ENCODE measurements around the gene MIGA2. TPM values are rescaled to one million over a fixed set of nuclear protein-coding genes. Genes with fewer than 3 reads are reported as not detected.

Gene MIGA2
- total and polyA plus RNA-seq, 2 of the 4 experiments (the other 2 are of a cell fraction), result 12.5 to 25.3 TPM

GRCh38 chr9:129001504-129002325 lies 34.7 kb upstream of the MIGA2 start:
- H3K36me3 ChIP-seq (ENCODE audit: control insufficient read depth, insufficient read depth, low read length), result peaks cover 69% of the 10 kb centered on the region
- no peak overlapping the region for H2AK5ac ChIP-seq (ENCODE audit: low read depth, low read length)
- no peaks in the 10 kb centered on the region; the same call in 1 of the 2 replicates for H4K20me1 ChIP-seq (ENCODE audit: insufficient read depth, low read length)
- no peak overlapping the region for H3K27ac ChIP-seq (ENCODE audit: insufficient read depth, low read length)
- no peak overlapping the region for H4K8ac ChIP-seq (ENCODE audit: low read depth in 2 of 2, low read length in 2 of 2)
- ChIA-PET CTCF (no interaction called here), POLR2A (ENCODE audit: unreplicated experiment) (no interaction called here)
- WGBS, 2 experiments (ENCODE audit: extremely low coverage in 2 of 2, insufficient read length in 1 of 2), result no CpG with 5 or more reads among the region's 10 CpGs
- in situ Hi-C loops (cut with MboI; ENCODE audit: low sequenced_read_pairs) (no loop called here), intact Hi-C loops (cut with micrococcal nuclease) (no loop called here), dilution Hi-C loops (cut with HindIII; ENCODE audit: low sequenced_read_pairs, unreplicated experiment) (no loop called here)
- H3K4me2 ChIP-seq (ENCODE audit: low read depth, low read length), result no peak overlapping the region
- H3K23ac ChIP-seq (ENCODE audit: low read depth, low read length), result no peak overlapping the region
- no peak overlapping the region for H2BK15ac ChIP-seq (ENCODE audit: low read depth, low read length)
- H3K4me3 ChIP-seq (ENCODE audit: insufficient read depth, low read depth, low read length), result no peak overlapping the region
- H3K4ac ChIP-seq (ENCODE audit: low read depth, low read length), result no peak overlapping the region
- no peaks in the 10 kb centered on the region for H3K9me1 ChIP-seq (ENCODE audit: insufficient read depth, low read length)
- no peak overlapping the region for H3K18ac ChIP-seq (ENCODE audit: low read depth, low read length)
- no peak overlapping the region for H4K91ac ChIP-seq (ENCODE audit: insufficient read depth, low read depth, low read length)
- no peak overlapping the region for H2AK9ac ChIP-seq (replicated peaks; ENCODE audit: low read depth, low read length, poor library complexity)
- no peaks in the 10 kb centered on the region for H3K9me3 ChIP-seq (ENCODE audit: control insufficient read depth, insufficient read depth, low read length)
- DNase-seq, result no peak
- no peak overlapping the region for H2BK20ac ChIP-seq (ENCODE audit: low read depth, low read length)
- TF ChIP-seq CTCF (conservative IDR thresholded peaks at IDR 0.05; ENCODE audit: low read depth, low read length) (no peak), MXI1 (IDR thresholded peaks at IDR 0.05; ENCODE audit: borderline replicate concordance, low read depth, low read length) (no peak), POLR2A (IDR thresholded peaks at IDR 0.05; ENCODE audit: low read depth, low read length) (no peak), NFE2L2 (IDR thresholded peaks at IDR 0.05; ENCODE audit: low read depth, low read length) (no peak), RCOR1 (IDR thresholded peaks at IDR 0.05; ENCODE audit: insufficient replicate concordance, low read length) (no peak), CEBPB (IDR thresholded peaks at IDR 0.05; ENCODE audit: low read depth, low read length) (no peak), CHD1 (IDR thresholded peaks at IDR 0.05; ENCODE audit: low read depth, low read length) (no peak), SMC3 (IDR thresholded peaks at IDR 0.05; ENCODE audit: low read depth, low read length) (no peak), RFX5 (IDR thresholded peaks at IDR 0.05; ENCODE audit: low read depth, low read length) (no peak), RAD21 (IDR thresholded peaks at IDR 0.05; ENCODE audit: low read length) (no peak), BHLHE40 (IDR thresholded peaks at IDR 0.05; ENCODE audit: low read depth, low read length) (no peak), MAFK (IDR thresholded peaks at IDR 0.05; ENCODE audit: low read depth, low read length) (no peak), USF2 (IDR thresholded peaks at IDR 0.05; ENCODE audit: low read depth, low read length) (no peak), MAZ (IDR thresholded peaks at IDR 0.05; ENCODE audit: borderline replicate concordance, low read depth, low read length) (no peak), ELK1 (IDR thresholded peaks at IDR 0.05; ENCODE audit: borderline replicate concordance, low read depth, low read length) (no peak), FOS (IDR thresholded peaks at IDR 0.05; ENCODE audit: low read depth, low read length) (no peak)
- no peak overlapping the region for H2BK120ac ChIP-seq (ENCODE audit: low read depth, low read length)
- no peak overlapping the region for H3K14ac ChIP-seq (replicated peaks; ENCODE audit: low read depth, low read length)
- H4K5ac ChIP-seq (ENCODE audit: low read depth, low read length), result no peak overlapping the region
- no peak overlapping the region for H3K56ac ChIP-seq (ENCODE audit: extremely low read depth, insufficient read depth, low read length)
- no peak overlapping the region for H2AFZ ChIP-seq (replicated peaks; ENCODE audit: low read length, poor library complexity)
- no TSS peak for BruUV-seq (replicated peaks)
- H3K79me1 ChIP-seq (ENCODE audit: low read depth in 1 of 2, low read length in 2 of 2), result peaks cover 0 to 6% of the 10 kb centered on the region in 2 experiments; a peak in 1 of 4 replicates
- no peak for ATAC-seq (ENCODE audit: low read depth)
- no peak overlapping the region for H2BK5ac ChIP-seq (ENCODE audit: low read depth, low read length, poor library complexity, severe bottlenecking)
- H3K4me1 ChIP-seq (ENCODE audit: control insufficient read depth, insufficient read depth, low read length), result no peaks in the 10 kb centered on the region
- H3K27me3 ChIP-seq (ENCODE audit: control insufficient read depth, insufficient read depth, low read length), result no peaks in the 10 kb centered on the region
- H3K9ac ChIP-seq (ENCODE audit: low read depth, low read length), result no peak overlapping the region

Data from IMR-90 (cell line).